A549 treated with AZD9567 at 1 μM for 4 hours (cell line): ENCODE data around the gene OR5B12. TPM values are rescaled to one million over a fixed set of nuclear protein-coding genes. Genes with fewer than 3 reads are reported as not detected.

Experiments used
- total RNA-seq: library from RNA; stranded (reverse); fragments of 200-300 nt; extraction: Qiagen RNA extraction; gene quantifications from 5 replicates; pipeline ENCODE4 v1.2.3, GENCODE V29; 2022; ENCODE audit not compliant: insufficient read depth

The OR5B12 gene
- not detected in 5 replicates for total RNA-seq

DNA sequence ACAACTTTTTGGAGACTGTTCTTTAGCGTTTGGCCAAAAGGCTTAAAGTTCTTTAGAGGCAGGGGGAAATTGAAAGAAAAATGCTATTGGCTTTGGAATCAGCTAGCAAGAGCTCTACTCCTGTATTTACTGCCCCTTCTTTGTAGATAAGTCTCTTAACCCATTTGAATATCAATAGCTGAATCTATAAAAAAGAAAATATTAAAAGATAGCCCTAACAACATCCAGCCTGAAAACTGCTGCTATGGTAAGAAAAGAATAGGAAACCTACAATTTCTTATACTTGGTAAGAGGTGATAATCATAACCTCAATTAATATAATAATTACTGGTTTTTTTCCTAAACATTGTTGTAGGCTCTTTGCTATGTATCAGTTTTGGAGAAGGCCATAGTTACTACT lies at the start of gene OR5B12:
Gene OR5B12 (minus strand): TSS at position 101 of the 400 bp plus-strand sequence. CDS start 2,085 bp downstream, outside the sequence.

DNA sequence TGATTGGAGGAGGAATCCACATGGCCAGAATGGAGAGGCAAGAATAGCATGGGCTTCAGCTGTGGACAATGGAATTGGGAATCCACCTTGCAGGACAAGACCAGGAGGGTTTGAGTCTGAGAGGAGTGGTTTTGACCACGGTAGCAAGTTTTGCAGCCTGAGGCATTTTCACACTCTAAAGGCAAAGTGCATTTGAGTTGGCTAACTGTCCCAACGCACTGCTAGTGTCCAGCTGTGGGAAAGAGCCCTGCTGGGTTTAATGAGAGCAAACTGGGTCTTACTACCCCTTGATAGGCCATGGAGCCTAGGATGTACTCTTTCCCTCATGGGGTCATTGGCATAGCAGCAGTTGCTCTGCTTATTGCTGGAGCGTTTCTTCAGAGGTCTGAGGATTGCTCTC lies 14.0 kb downstream of the OR5B12 start, which contains the start of gene OR5B2:
Gene OR5B2 (minus strand): TSS at position 101 of the 400 bp plus-strand sequence. CDS start 4,860 bp downstream, outside the sequence.

DNA sequence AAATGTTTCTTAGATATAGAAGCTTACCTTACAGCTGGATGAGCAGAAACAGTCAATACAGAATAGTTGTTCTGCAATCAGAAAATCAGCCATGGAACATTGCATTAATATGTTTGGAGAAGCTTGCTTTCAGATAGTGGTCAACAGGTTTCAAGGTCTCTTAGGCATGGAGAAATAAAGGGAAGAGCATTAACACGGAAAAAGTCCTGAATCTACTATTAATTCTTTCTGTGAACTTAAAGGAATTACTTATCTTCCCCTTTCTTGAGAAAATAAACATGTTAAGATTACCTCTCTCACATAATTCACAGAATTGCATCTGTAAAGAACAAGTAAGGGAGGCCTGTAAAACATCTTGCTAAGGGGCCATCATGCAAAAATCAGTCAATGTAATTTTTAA lies 35.3 kb downstream of the OR5B12 start, which contains the start of gene OR5B3:
Gene OR5B3 (minus strand): TSS at position 101 of the 400 bp plus-strand sequence. CDS start 3,465 bp downstream, outside the sequence.

Other genes starting within 250 kb of the OR5B12 start
- gene OR1S2, start 238.1 kb downstream of the OR5B12 start, total RNA-seq: not detected in 5 replicates
- gene OR1S1, start 229.5 kb downstream of the OR5B12 start, total RNA-seq: not detected in 5 replicates
- gene OR10Q1, start 213.3 kb downstream of the OR5B12 start, total RNA-seq: not detected in 5 replicates
- not detected in 5 replicates for gene OR10W1, start 174.0 kb downstream of the OR5B12 start, total RNA-seq
- not detected in 5 replicates for gene OR5B17, start 83.2 kb downstream of the OR5B12 start, total RNA-seq
- not detected in 5 replicates for gene OR5B3, start 35.4 kb downstream of the OR5B12 start, total RNA-seq
- gene OR5B2, start 14.1 kb downstream of the OR5B12 start, total RNA-seq: not detected in 5 replicates
- gene OR5B21, start 65.9 kb upstream of the OR5B12 start, total RNA-seq: not detected in 5 replicates
- 1.1 to 2.8 TPM (median 2.3 TPM) in 5 replicates for gene LPXN, start 133.6 kb upstream of the OR5B12 start, total RNA-seq
- gene ZFP91, start 136.8 kb upstream of the OR5B12 start, total RNA-seq: 29.7 to 43.8 TPM (median 34.6 TPM) in 5 replicates
- gene CNTF, start 180.4 kb upstream of the OR5B12 start, total RNA-seq: 1.1 to 1.5 TPM (median 1.3 TPM) in 4 of 5 replicates, not detected in the other